NCI-H1436 treated with DMSO at 0.1 percent for 48 hours (cell line): ENCODE measurements around the gene ACLY.
A peak's percentile ranks its signal among the peaks of the same experiment; 100 is the strongest.
"Not testable (repeated sequence)": the region's sequence is repeated elsewhere in the genome, so short reads cannot be mapped to it uniquely, and the experiment has no call there.

ENCODE experiments used
- DNase-seq: peaks from one replicate; lab custom pipeline; 2025; lab: John Stamatoyannopoulos, UW

Gene ACLY

DNA sequence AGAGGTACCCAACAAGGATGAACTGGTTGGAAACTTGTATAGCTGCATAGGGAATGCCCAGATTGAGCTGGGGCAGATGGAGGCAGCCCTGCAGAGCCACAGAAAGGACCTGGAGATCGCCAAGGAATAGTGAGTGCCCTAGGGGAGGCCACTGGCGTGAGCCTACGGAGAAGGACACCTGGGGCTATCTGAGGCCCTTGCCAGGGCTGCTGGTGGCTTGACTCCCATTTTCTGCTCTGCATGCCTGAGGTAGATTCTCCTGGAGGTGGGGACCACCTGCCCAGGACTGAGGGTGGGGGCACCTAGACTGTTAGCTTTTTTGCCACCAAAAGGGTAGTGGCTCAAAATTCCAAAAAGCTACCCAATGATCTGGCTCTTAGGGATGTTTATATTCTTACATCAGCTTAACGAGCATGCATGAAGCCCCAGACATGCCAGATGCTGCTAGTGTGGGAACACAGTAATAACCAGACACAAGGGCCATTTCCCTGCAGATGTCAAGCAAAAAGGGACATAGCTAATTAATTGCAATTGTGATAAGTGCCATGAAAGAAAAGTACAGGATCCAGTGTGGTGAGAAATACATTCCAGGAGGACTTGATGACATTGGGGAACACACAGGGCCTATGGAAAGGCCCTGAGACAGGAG, 20.4 kb upstream of the ACLY start:
- DNase-seq: no peak

DNA sequence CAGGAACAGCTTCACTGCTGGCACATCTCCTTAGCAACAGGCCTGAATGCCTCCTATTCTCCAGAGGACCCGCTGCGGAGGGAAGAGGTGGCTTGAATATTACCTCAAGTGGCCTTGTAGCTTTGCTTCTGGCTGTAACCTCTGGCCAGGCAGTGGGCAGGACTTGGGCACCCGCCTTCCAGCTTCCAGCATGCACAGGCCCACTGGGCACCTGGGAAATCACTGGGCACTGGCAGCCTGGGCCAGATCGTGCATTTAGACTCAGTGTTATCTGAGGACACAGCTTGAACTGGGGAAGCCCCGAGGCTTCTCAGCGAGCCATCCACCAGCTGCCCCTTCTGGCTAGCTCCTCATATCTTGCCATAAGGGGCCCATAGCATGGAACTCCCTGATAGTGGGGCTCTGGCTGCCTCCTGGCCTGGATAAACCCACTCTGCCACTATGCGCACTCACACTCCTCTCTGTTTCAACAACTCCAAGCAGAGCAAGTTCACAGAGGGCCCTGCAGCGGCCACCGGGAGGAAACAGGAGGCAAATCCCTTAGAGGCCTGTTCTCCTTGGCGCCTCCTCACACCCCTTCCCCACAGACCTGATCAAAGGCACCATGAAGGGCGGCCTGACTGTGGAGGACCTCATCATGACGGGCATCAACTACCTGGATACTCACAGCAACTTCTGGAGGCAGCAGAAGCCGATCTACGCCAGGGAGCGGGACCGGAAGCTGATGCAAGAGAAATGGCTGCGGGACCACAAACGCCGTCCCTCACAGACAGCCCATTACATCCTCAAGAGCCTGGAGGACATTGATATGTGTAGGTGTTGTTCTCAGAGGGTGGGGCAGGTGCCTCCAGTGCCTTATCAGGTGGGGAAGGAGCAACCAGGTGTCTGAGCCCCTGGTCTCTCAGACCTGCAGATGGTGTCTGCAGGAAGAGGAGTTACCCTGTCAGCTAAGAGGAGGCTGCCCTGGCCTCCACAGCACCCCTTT, 19.5 kb upstream of the ACLY start:
- DNase-seq: no peak

DNA sequence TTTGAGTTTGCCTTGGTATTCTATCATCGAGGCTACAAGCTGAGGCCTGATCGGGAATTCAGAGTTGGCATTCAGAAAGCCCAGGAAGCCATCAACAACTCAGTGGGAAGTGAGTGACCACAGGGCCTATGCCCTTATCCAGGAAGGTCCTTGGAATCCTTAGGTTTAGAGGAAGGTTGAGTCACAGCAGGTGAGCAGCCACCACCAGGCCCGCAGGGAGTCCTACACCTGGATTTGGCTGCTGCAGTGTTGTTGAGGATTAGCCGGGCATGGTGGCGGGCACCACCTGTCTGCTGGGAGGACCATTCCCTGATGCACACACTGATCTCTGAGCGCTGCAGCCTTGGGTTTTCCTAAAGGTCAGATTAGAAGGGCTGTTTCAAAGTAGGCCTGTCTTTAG, 16.9 kb upstream of the ACLY start:
- no peak for DNase-seq

DNA sequence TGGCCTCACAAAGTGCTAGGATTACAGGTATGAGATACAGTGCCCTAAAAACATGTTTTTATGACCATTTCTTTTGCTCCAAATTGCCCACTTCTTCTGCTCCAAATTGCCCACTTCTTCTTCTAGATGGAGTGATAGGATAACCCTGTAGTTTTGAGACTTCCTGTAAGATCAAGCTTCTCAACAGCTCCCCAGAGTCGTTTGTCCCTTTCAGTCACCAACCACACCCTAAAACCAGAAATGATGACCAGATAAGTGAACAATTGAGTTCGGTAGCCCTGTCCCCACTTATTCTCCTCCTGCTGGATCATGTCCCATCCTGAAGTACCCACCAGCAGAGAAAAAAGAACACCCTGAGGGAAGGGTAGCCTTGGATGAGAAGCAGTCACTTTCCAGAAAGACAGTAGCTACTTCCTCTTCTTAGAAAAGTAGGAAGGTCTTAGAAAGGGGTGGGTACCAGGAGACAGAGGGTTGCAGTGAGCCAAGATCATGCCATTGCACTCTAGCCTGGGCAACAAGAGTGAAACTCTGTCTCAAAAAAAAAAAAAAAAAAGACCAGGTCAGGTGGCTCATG, 14.2 kb upstream of the ACLY start:
- no peak for DNase-seq

DNA sequence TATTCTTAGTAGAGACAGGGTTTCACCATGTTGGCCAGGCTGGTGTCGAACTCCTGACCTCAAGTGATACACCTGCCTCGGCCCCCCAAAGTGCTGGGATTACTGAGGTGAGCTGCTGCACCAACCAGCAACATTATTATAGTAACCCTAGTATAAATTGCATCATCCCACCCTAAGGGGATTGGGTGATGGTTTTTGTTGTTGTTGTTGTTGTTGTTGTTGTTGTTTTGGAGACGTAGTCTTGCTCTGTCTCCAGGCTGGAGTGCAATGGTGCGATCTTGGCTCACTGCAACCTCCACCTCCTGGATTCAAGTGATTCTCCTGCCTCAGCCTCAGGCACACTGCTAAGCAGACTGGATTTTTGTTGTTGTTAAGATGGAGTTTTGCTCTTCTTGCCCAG, 13.0 kb upstream of the ACLY start:
- DNase-seq: not testable (repeated sequence)

DNA sequence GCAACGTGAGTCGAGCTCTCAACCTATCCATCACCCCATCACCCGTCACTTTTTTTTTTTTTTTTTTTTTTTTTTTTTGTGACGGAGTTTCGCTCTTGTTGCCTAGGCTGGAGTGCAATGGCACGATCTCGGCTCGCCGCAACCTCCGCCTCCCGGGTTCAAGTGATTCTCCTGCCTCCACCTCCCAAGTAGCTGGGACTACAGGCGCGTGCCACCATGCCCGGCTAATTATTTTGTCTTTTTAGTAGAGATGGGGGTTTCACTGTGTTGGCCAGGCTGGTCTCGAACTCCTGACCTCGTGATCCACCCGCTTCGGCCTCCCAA, 12.0 kb upstream of the ACLY start:
- not testable (repeated sequence) for DNase-seq

DNA sequence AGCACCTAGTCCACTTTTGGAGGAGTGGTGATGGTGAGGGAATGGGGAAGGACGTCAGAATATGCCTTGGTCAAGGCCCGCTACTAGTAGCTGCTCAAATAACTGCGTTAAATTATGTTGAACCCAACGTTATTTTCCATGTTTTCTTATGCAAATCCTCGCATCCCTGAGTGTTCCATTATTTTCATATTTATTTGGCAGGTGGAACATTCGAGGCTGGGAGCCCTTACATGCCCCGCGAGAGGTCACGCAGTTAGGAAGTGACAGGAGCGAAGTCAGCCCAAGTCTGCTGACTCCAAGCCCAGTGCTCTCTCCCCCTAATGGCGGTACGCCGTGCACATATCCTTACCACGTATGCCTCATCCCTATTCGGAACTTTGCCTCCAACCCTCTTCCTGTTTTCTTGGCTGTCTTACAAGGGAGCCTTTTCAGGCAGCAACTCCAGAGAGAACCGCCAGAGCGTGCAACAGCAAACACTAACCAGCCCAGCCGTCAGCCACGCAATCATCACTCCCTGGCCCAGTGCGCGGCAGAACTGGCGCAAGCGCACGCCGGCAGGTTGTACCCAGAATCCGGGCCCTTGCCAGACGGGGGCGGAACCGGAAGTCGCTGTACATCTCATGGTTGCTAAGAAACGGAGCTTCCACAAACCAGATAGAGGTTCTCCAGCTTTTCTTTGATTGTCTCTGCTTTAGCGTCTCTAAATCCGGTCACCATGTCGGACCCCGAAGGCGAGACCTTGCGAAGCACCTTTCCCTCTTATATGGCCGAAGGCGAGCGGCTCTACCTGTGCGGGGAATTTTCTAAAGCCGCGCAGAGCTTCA, 11.5 kb upstream of the ACLY start, which contains the start of gene ODAD4:
Gene ODAD4 (plus strand): TSS at position 609 of the 824 bp plus-strand sequence. CDS start 107 bp downstream, at position 716.
- peak; percentile 80 for DNase-seq

DNA sequence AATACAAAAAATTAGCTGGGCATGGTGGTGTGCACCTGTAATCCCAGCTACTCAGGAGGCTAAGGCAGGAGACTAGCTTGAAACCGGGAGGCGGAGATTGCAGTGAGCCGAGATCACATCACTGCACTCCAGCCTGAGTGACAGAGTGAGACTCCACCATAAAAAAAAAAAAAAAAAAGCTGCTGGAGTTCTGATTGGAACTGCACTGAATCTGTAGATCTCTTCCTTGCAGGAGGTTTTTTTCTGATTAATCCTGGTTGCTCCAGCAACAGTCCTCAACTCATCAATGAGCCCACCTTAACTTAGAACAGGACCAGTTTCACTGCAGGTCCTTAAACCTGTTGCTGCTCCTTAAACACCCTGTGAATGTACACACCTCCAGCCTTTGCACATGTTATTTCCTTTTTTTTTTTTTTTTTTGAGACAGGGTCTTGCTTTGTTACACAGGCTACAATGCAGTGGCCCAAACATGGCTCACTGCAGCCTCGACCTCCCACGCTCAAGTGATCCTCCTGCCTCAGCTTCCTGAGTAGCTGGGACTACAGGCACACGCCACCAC, 10.0 kb upstream of the ACLY start:
- no peak for DNase-seq

DNA sequence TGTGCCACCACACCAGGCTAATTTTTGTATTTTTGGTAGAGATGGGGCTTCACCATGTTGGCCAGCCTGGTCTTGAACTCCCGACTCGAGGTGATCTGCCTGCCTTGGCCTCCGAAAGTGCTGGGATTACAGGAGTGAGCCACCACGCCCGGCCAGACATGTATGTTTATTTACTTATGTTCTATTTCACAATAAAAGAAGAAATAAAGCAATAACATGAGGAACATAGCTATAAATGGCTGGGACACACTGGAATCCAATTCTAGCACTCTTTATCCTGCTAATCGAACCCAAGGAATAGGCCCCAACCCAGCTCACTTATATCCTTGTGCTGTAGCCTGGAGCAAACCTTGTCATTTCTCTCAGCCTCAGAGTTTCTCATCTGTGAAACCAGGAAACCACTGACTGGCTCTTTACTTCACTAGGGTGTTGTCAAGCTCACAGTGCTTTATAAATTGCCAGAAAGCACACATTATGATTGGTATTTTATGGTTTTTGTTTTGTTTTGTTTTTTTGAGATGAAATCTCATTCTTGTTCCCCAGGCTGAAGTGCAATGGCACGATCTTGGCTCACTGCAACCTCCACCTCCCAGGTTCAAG, 7.3 kb upstream of the ACLY start:
- no peak for DNase-seq

DNA sequence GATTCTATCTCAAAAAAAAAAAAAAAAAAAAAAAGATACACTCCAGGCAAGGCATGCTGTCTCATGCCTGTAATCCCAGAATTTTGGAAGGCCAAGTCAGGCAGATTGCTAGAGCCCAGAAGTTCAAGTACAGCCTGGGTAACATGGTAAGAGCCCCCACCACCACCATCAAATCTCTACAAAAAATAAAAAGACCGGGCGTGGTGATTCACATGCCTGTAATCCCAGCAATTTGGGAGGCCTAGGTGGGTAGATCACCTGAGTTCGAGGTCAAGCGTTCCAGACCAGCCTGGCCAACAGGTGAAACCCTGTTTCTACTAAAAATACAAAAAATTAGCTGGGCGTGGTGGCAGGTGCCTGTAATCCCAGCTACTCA, 1.8 kb upstream of the ACLY start:
- DNase-seq: no peak

DNA sequence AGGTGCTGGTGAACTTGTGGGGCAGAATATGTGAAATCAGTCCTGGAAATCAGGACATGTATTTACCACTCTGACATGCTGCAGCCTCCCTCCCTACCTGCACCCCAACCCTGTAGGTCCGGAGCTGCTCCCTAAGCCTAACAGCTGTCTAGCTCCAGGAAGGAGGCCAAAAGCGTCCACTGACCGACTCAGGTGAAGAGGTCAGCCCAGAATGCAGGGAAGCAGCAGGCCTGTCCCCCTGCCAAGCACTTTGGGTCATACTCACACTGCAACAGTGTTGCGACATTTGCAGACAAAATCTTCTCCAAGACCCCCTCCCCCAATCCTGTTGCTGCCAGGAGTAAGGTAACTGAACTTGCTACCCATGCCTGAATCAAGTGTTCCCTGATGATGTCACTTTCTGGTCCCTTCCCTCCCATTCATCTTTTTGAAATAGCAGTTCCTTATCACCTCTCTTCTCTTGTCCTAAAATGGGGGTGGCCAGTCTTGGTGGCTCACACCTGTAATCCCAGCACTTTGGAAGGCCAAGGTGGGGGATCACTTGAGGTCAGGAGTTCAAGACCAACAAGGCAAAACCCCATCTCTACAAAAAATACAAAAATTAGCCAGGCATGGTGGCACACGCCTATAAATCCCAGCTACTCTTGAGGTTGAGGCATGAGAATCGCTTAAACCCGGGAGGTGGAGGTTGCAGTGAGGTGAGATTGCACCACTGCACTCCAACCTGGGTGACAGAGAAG, 1.3 kb upstream of the ACLY start:
- DNase-seq: no peak

DNA sequence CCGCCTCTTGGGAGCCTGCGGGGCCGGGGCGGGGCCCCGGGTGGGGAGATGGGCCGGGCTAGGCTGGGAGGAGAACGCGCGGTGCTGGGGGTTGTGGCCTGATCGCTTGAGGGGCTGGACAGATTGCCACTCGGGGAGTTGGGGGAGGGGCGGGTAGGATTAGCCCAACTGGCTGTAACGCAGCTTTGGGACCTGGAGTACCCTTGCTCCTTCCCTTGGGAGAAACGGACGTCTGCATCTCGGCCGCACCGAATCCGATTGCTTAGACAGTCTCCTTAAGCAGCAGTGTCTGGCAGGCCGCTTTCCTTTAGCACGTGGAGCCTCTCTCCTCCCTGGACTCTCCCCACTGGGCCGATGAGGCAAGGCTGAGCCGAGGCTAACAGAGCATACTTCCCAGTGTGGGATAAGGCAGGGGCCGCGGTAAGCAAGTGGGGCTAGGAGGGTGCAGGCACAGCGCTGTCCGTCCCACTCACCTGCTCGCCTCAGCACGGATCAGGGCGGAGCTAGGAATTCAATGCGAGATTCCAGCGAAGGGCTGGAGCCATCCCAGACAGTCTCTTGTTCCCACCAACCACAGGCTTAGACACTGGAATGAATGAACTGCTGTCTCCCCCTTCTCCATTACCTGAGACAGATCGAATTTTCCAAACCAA, 540 bp upstream of the ACLY start:
- DNase-seq: no peak

DNA sequence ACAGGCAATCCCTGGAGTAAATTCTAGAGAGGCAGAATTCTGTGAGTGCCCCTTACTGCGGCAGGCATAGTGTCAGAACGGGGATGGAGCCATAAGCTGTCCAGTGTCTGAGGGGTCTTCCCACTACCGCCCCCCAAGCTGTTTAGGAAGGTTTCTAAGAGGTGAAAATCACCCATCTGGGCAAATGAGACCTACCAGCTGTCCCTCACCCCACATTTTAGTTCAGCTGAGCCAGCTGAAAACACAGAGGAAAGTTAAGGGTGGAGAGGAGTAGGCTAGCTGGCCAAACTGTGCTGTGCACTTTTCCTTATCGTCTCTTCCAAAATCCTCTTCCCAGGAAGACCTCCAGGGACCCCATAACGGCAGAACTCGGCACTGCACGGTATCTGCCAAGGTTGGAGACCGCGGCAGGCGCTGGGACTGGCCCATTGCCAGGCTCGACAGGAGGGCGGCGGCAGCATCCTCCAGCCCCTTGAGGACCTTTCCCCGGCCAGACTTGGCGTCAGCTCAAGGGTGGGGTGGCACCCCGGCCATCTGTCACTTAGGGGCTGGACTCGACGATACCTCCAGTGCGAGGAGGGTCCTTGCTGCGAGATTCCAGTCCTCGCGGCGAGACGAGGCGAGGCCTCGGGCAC, 955 bp downstream of the ACLY start:
- no peak for DNase-seq

DNA sequence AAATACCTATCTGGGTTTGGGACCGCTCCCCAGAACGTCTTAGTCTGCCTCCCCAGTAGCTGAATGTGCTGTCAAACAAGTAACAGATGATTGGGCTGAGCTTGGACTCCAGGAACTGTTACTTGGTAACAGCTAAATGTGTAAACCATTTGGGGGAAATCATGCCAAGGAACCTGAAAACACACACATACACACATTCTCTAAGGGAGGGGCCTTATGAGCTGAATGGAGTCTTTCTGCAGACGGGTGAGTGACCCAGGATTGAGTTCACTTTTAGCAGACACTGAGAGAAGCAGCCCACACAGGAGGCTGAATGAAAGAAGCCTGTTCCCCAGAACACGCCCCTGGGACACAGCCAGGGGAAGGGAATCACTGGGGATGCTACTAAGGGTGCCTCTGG, 1.6 kb downstream of the ACLY start:
- DNase-seq: no peak

DNA sequence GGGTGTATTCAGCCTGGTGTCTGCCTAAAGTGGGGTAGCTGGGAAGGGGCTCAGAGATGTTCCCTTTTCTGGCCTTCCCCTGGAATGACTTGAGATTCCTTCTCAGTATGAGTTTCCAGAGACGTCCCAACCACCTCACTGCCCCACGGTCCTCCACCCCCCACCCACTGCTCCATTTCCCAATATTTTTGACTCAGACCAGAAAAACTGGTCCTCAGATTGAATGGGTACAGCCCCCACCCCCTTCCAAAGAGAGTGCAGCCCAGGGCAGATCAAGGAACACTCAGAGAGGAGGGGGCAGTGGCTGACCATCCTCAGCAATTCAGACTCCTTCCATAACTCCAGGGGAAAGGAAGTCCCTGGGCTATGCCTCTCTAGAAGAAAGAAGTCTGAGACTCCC, 3.2 kb downstream of the ACLY start:
- DNase-seq: no peak

DNA sequence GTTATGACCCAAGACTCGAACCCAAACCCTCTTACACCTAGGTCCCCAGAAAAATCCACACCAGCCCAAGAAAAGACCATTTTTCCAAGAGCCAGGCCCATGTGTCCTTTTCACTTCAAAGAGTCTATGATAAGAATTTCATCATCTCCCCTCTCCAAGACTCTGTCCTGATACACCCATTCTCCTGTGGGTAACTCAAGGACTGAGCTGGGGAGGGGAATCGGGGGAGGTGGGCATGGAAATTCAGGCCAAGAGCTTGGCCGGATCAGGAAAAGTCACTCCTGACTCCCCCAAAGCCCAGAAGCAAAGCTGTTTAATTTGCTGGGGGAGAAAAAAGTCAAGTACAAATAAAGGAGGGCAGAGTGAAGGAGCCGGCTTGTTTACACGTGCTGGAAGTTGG, 3.7 kb downstream of the ACLY start:
- DNase-seq: no peak

DNA sequence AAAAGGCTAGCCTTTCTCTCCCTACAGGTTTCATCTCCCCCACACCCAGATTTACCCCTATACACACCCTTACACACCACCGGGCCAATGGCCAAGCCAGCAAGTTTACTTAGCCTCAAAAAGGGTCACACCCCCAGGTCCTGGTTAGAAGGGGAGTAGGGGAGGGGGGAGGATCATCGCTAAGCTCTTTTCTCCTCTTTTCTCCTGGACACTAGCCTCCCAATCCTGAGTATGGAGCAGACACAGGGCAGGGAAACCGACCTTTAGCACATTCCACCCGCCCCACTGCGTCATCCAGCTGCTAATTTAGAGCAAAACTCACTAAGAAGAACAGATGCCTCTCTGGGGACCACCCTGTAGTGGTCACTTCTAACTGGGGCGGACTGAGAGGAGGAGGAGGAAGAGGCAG, 4.4 kb downstream of the ACLY start:
- DNase-seq: no peak

DNA sequence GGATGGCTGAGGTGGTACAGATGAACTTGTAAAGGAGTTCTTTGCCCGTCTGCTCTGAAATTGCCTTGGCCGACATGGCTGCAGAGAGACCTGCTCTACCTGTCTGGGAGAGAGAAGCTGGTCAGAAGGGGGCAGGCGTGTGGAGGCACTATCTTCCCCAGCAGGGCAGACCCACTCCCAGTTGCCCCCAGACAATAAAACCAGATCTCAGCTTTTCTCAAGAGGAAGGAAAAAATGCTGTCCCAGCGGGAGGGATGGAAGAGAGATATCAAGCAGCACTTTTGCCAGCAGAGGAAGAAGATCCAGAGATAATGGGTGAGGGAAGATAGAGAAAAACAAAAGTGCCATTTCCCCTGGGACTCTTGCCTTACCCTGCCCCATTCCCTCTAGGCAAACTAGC, 5.0 kb downstream of the ACLY start:
- DNase-seq: no peak

DNA sequence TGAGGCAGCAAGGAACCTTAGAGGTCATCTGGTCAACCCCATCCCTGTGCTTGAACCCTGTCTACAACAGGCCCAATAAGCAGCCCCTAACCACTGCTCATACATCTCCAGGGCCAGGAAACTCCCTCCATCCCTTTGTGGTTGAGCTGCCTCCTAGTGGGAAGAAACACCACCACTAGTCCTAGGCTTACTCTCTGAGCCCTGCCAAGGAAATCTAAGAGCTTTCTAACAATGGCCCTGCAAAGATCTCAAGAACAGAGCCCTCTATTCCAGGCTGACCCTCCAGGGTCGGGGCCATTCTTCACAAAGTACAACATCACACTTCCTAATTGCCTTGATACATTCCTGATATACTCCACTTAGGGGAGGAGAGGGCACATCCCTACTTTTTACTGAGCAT, 5.8 kb downstream of the ACLY start:
- no peak for DNase-seq
